ENCODE results near the gene ALDH1L2. TPM values are rescaled to one million over a fixed set of nuclear protein-coding genes. Genes with fewer than 3 reads are reported as not detected.

Gene ALDH1L2
- polyA plus RNA-seq, 2 of the 4 experiments (the other 2 are of a cell fraction): 2.4 to 28.1 TPM

- Histone ChIP-seq H3K4me1 (peaks cover 18% of the 10 kb centered on the region; the same call in 2 of the 3 replicates), H3K27ac (peak overlapping the region; percentile 90 to 95), H3K4me2 (peak overlapping the region; percentile 91), H3K9me3 (no peaks in the 10 kb centered on the region), H3K4me3 (peak overlapping the region; percentile 75)
- POLR2A ChIA-PET: interaction anchor here (0.5 to 2.4 kb wide), 6 partner anchors 23 to 779 kb away, joined by 3 to 18 read pairs (median 5); partner anchors contain the start of gene ALDH1L2
- CTCF ChIA-PET: interaction anchor here (1.7 kb wide), 1 partner anchor 22 kb away, joined by 3 read pairs; no protein-coding TSS in a partner anchor
- FAIRE-seq (peak; percentile 7), ATAC-seq (peak; percentile 64 to 72), DNase-seq (ENCODE audit: low read depth in 1 of 2, low spot score in 1 of 2) (peak in 1 of 2 experiments; percentile 73)
- no peak for TF ChIP-seq ZSCAN20 (CRISPR knock-in tag; IDR thresholded peaks at IDR 0.05)
- no peak for TF ChIP-seq HOXB13 (CRISPR knock-in tag; IDR thresholded peaks at IDR 0.05; ENCODE audit: low read depth)
- TF ChIP-seq PHF8 (IDR thresholded peaks at IDR 0.05; ENCODE audit: borderline replicate concordance, low read depth): no peak
- no peak for TF ChIP-seq JUN (IDR thresholded peaks at IDR 0.05)
- no peak for TF ChIP-seq ZC3H11A (IDR thresholded peaks at IDR 0.05)
- TF ChIP-seq KDM1A (IDR thresholded peaks at IDR 0.05; ENCODE audit: low read depth): no peak
- no peak for TF ChIP-seq ZFP36 (IDR thresholded peaks at IDR 0.05; ENCODE audit: borderline replicate concordance, partially characterized antibody)
- TF ChIP-seq ELK1 (IDR thresholded peaks at IDR 0.05; ENCODE audit: low read depth, low read length): no peak
- no peak for TF ChIP-seq HDAC2 (IDR thresholded peaks at IDR 0.05)
- TF ChIP-seq EHMT2 (IDR thresholded peaks at IDR 0.05; ENCODE audit: low read depth): no peak
- TF ChIP-seq EHF (CRISPR knock-in tag; IDR thresholded peaks at IDR 0.05): no peak
- no peak for TF ChIP-seq CHD2 (IDR thresholded peaks at IDR 0.05; ENCODE audit: low read length, partially characterized antibody)
- TF ChIP-seq RAD21 (conservative IDR thresholded peaks at IDR 0.05 in 1 of 2, IDR thresholded peaks at IDR 0.05 in 1 of 2): no peak
- no peak for TF ChIP-seq HEYL (CRISPR knock-in tag; IDR thresholded peaks at IDR 0.05)
- peak; percentile 99 for TF ChIP-seq MAFK (IDR thresholded peaks at IDR 0.05; ENCODE audit: partially characterized antibody)
- TF ChIP-seq KDM5A (IDR thresholded peaks at IDR 0.05): no peak
- no peak for TF ChIP-seq FOSL2 (IDR thresholded peaks at IDR 0.05)
- no peak; the same call in 1 of the 2 replicates for TF ChIP-seq FOSL2 (CRISPR knock-in tag; IDR thresholded peaks at IDR 0.05)
- TF ChIP-seq TP53 (CRISPR knock-in tag; IDR thresholded peaks at IDR 0.05): no peak
- no peak for TF ChIP-seq EP300 (IDR thresholded peaks at IDR 0.05)
- no peak for TF ChIP-seq SMC3 (IDR thresholded peaks at IDR 0.05)
- peak; percentile 19; the same call in 1 of the 2 replicates for TF ChIP-seq RFX5 (IDR thresholded peaks at IDR 0.05)
- peak; percentile 80 for TF ChIP-seq E2F6 (IDR thresholded peaks at IDR 0.05; ENCODE audit: borderline replicate concordance, low read depth)
- no peak for TF ChIP-seq RARB (CRISPR knock-in tag; IDR thresholded peaks at IDR 0.05)
- no peak for TF ChIP-seq HOXB5 (CRISPR knock-in tag; IDR thresholded peaks at IDR 0.05)
- 3% methylated on average over 15 of the region's 15 CpGs for WGBS (ENCODE audit: missing lambda C conversion rate)
Observed at GRCh38 chr12:105107171-105107493, 22.9 kb upstream of the ALDH1L2 start.

- ChIA-PET POLR2A (interaction anchor here (2.4 kb wide), 1 partner anchor 22 kb away, joined by 18 read pairs; the partner anchor contains the start of gene ALDH1L2), CTCF (interaction anchor here (1.7 kb wide), 1 partner anchor 21 kb away, joined by 3 read pairs; no protein-coding TSS in a partner anchor)
- TF ChIP-seq EHF (CRISPR knock-in tag; IDR thresholded peaks at IDR 0.05) (no peak), HEYL (CRISPR knock-in tag; IDR thresholded peaks at IDR 0.05) (no peak), CHD2 (IDR thresholded peaks at IDR 0.05; ENCODE audit: low read length, partially characterized antibody) (no peak), SMC3 (IDR thresholded peaks at IDR 0.05) (no peak), ESRRA (IDR thresholded peaks at IDR 0.05; ENCODE audit: borderline replicate concordance, low read length) (no peak), NFE2L2 (conservative IDR thresholded peaks at IDR 0.05; ENCODE audit: low read length) (no peak), ZFP36 (IDR thresholded peaks at IDR 0.05; ENCODE audit: borderline replicate concordance, partially characterized antibody) (no peak), ZC3H11A (IDR thresholded peaks at IDR 0.05) (no peak)
- DNase-seq (ENCODE audit: low read depth in 1 of 2, low spot score in 1 of 2): no peak
- Histone ChIP-seq H3K27ac (peak overlapping the region; percentile 90 to 95), H3K4me3 (peak overlapping the region; percentile 75), H3K9me3 (no peaks in the 10 kb centered on the region), H3K4me1 (peaks cover 15% of the 10 kb centered on the region; the same call in 2 of the 3 replicates), H3K4me2 (peak overlapping the region; percentile 91)
- WGBS (ENCODE audit: missing lambda C conversion rate): 53% methylated on average over 7 of the region's 7 CpGs
- ATAC-seq: no peak
- FAIRE-seq: no peak
Observed at GRCh38 chr12:105106621-105107020, 22.4 kb upstream of the ALDH1L2 start.
